Measurements from ENCODE around the gene SCARB2.

SCARB2 gene

GRCh38 chr4:76240236-76240635, 26.6 kb upstream of the SCARB2 start:
- Histone ChIP-seq H3K4me1 (ENCODE audit: control insufficient read depth, low read depth, low read length) (peaks cover 3% of the 10 kb centered on the region), H3K27ac (ENCODE audit: low read depth, low read length) (no peak overlapping the region), H3K4me2 (ENCODE audit: low read length) (no peak overlapping the region), H3K56ac (ENCODE audit: low read length) (no peak overlapping the region), H3K79me2 (ENCODE audit: control insufficient read depth, insufficient read depth, low read length) (no peaks in the 10 kb centered on the region), H3K27me3 (ENCODE audit: insufficient read depth, low read length, poor library complexity) (no peaks in the 10 kb centered on the region), H2BK5ac (ENCODE audit: low read length) (no peak overlapping the region), H3K23ac (ENCODE audit: low read length) (no peak overlapping the region), H3K79me1 (ENCODE audit: low read length) (no peaks in the 10 kb centered on the region), H3K18ac (ENCODE audit: low read length) (no peak overlapping the region), H3K36me3 (ENCODE audit: control insufficient read depth, insufficient read depth, low read length) (no peaks in the 10 kb centered on the region), H3K4ac (ENCODE audit: low read depth, low read length) (no peak overlapping the region), H3K9ac (ENCODE audit: low read length) (no peak overlapping the region), H4K8ac (ENCODE audit: low read depth, low read length) (no peak overlapping the region), H4K5ac (ENCODE audit: low read length) (no peak overlapping the region), H2BK15ac (replicated peaks; ENCODE audit: low read depth) (no peak overlapping the region), H2AK5ac (ENCODE audit: low read length) (no peak overlapping the region), H2BK120ac (ENCODE audit: low read depth, low read length) (no peak overlapping the region), H3K4me3 (ENCODE audit: low read length) (no peak overlapping the region)
- DNase-seq = no peak
- no CpG with 5 or more reads among the region's 2 CpGs for WGBS (ENCODE audit: extremely low coverage, insufficient coverage, low lambda C conversion rate)

- no peaks in the 10 kb centered on the region for H3K79me1 ChIP-seq (ENCODE audit: low read length)
- no peak overlapping the region for H2AK5ac ChIP-seq (ENCODE audit: low read length)
- no peak overlapping the region for H3K18ac ChIP-seq (ENCODE audit: low read length)
- H3K9ac ChIP-seq (ENCODE audit: low read length) = no peak overlapping the region
- H3K79me2 ChIP-seq (ENCODE audit: control insufficient read depth, insufficient read depth, low read length) = no peaks in the 10 kb centered on the region
- H3K4me3 ChIP-seq (ENCODE audit: low read length) = no peak overlapping the region
- H3K27ac ChIP-seq (ENCODE audit: low read depth, low read length) = no peak overlapping the region
- H3K56ac ChIP-seq (ENCODE audit: low read length) = no peak overlapping the region
- H2BK120ac ChIP-seq (ENCODE audit: low read depth, low read length) = no peak overlapping the region
- H3K4me2 ChIP-seq (ENCODE audit: low read length) = no peak overlapping the region
- no peak overlapping the region for H2BK5ac ChIP-seq (ENCODE audit: low read length)
- no peaks in the 10 kb centered on the region for H3K36me3 ChIP-seq (ENCODE audit: control insufficient read depth, insufficient read depth, low read length)
- peaks cover 3% of the 10 kb centered on the region for H3K4me1 ChIP-seq (ENCODE audit: control insufficient read depth, low read depth, low read length)
- H4K8ac ChIP-seq (ENCODE audit: low read depth, low read length) = no peak overlapping the region
- no peaks in the 10 kb centered on the region for H3K27me3 ChIP-seq (ENCODE audit: insufficient read depth, low read length, poor library complexity)
- no peak for DNase-seq
- no peak overlapping the region for H3K23ac ChIP-seq (ENCODE audit: low read length)
- no peak overlapping the region for H3K4ac ChIP-seq (ENCODE audit: low read depth, low read length)
- H4K5ac ChIP-seq (ENCODE audit: low read length) = no peak overlapping the region
- H2BK15ac ChIP-seq (replicated peaks; ENCODE audit: low read depth) = no peak overlapping the region
Measured at GRCh38 chr4:76238701-76239100, 25.1 kb upstream of the SCARB2 start.

- Histone ChIP-seq H3K4me1 (ENCODE audit: control insufficient read depth, low read depth, low read length) (peaks cover 3% of the 10 kb centered on the region), H3K23ac (ENCODE audit: low read length) (no peak overlapping the region), H2BK120ac (ENCODE audit: low read depth, low read length) (no peak overlapping the region), H3K79me1 (ENCODE audit: low read length) (no peaks in the 10 kb centered on the region), H3K27ac (ENCODE audit: low read depth, low read length) (no peak overlapping the region), H3K4me3 (ENCODE audit: low read length) (no peak overlapping the region), H3K4ac (ENCODE audit: low read depth, low read length) (no peak overlapping the region), H3K18ac (ENCODE audit: low read length) (no peak overlapping the region), H4K5ac (ENCODE audit: low read length) (no peak overlapping the region), H2BK5ac (ENCODE audit: low read length) (no peak overlapping the region), H2BK15ac (replicated peaks; ENCODE audit: low read depth) (no peak overlapping the region), H3K36me3 (ENCODE audit: control insufficient read depth, insufficient read depth, low read length) (no peaks in the 10 kb centered on the region), H3K4me2 (ENCODE audit: low read length) (no peak overlapping the region), H3K79me2 (ENCODE audit: control insufficient read depth, insufficient read depth, low read length) (no peaks in the 10 kb centered on the region), H3K56ac (ENCODE audit: low read length) (no peak overlapping the region), H4K8ac (ENCODE audit: low read depth, low read length) (no peak overlapping the region), H3K27me3 (ENCODE audit: insufficient read depth, low read length, poor library complexity) (no peaks in the 10 kb centered on the region), H2AK5ac (ENCODE audit: low read length) (no peak overlapping the region), H3K9ac (ENCODE audit: low read length) (no peak overlapping the region)
- DNase-seq = no peak
- no CpG with 5 or more reads among the region's 4 CpGs for WGBS (ENCODE audit: extremely low coverage, insufficient coverage, low lambda C conversion rate)
Measured at GRCh38 chr4:76238236-76238635, 24.6 kb upstream of the SCARB2 start.

DNA sequence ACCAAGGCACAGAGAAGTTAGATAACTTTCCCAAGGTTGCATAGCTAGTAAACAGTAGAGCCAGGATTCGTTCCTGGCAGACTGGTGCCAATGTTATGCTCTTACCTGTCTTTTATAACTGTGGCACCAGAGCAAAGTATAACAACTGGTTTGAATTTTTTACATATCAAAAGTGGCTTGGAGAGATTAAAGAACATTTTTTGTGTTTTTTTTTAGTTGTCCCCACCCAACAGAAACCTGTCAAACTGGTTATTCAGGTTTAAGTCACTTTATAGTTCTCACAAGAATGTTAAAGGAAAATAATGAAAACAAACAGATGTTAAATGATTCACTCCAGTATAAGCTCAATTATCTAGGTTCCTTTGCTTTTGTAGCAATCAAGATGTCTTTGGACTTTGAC, 22.3 kb upstream of the SCARB2 start:
- Histone ChIP-seq H4K8ac (ENCODE audit: low read depth, low read length) (no peak overlapping the region), H3K23ac (ENCODE audit: low read length) (no peak overlapping the region), H3K9ac (ENCODE audit: low read length) (no peak overlapping the region), H3K79me1 (ENCODE audit: low read length) (no peaks in the 10 kb centered on the region), H4K5ac (ENCODE audit: low read length) (no peak overlapping the region), H3K36me3 (ENCODE audit: control insufficient read depth, insufficient read depth, low read length) (no peaks in the 10 kb centered on the region), H3K56ac (ENCODE audit: low read length) (no peak overlapping the region), H3K4me1 (ENCODE audit: control insufficient read depth, low read depth, low read length) (peaks cover 3% of the 10 kb centered on the region), H3K79me2 (ENCODE audit: control insufficient read depth, insufficient read depth, low read length) (no peaks in the 10 kb centered on the region), H2AK5ac (ENCODE audit: low read length) (no peak overlapping the region), H3K4me3 (ENCODE audit: low read length) (no peak overlapping the region), H3K27me3 (ENCODE audit: insufficient read depth, low read length, poor library complexity) (no peaks in the 10 kb centered on the region), H3K27ac (ENCODE audit: low read depth, low read length) (no peak overlapping the region), H2BK120ac (ENCODE audit: low read depth, low read length) (no peak overlapping the region), H2BK5ac (ENCODE audit: low read length) (no peak overlapping the region), H3K4ac (ENCODE audit: low read depth, low read length) (no peak overlapping the region), H3K18ac (ENCODE audit: low read length) (no peak overlapping the region), H3K4me2 (ENCODE audit: low read length) (no peak overlapping the region), H2BK15ac (replicated peaks; ENCODE audit: low read depth) (no peak overlapping the region)
- WGBS (ENCODE audit: extremely low coverage, insufficient coverage, low lambda C conversion rate) = no CpG with 5 or more reads among the region's 1 CpG
- peak; percentile 59 for DNase-seq

- H2AK5ac ChIP-seq (ENCODE audit: low read length) = no peak overlapping the region
- no peak for DNase-seq
- H2BK120ac ChIP-seq (ENCODE audit: low read depth, low read length) = no peak overlapping the region
- H3K4ac ChIP-seq (ENCODE audit: low read depth, low read length) = no peak overlapping the region
- H4K5ac ChIP-seq (ENCODE audit: low read length) = no peak overlapping the region
- no peak overlapping the region for H2BK15ac ChIP-seq (replicated peaks; ENCODE audit: low read depth)
- H3K4me1 ChIP-seq (ENCODE audit: control insufficient read depth, low read depth, low read length) = peaks cover 3% of the 10 kb centered on the region
- no peak overlapping the region for H3K9ac ChIP-seq (ENCODE audit: low read length)
- no peak overlapping the region for H4K8ac ChIP-seq (ENCODE audit: low read depth, low read length)
- no peak overlapping the region for H3K27ac ChIP-seq (ENCODE audit: low read depth, low read length)
- no peak overlapping the region for H3K4me3 ChIP-seq (ENCODE audit: low read length)
- WGBS (ENCODE audit: extremely low coverage, insufficient coverage, low lambda C conversion rate) = no CpG with 5 or more reads among the region's 2 CpGs
- no peak overlapping the region for H3K23ac ChIP-seq (ENCODE audit: low read length)
- no peak overlapping the region for H3K56ac ChIP-seq (ENCODE audit: low read length)
- H3K4me2 ChIP-seq (ENCODE audit: low read length) = no peak overlapping the region
- no peak overlapping the region for H2BK5ac ChIP-seq (ENCODE audit: low read length)
- H3K27me3 ChIP-seq (ENCODE audit: insufficient read depth, low read length, poor library complexity) = no peaks in the 10 kb centered on the region
- no peaks in the 10 kb centered on the region for H3K79me1 ChIP-seq (ENCODE audit: low read length)
- H3K79me2 ChIP-seq (ENCODE audit: control insufficient read depth, insufficient read depth, low read length) = no peaks in the 10 kb centered on the region
- no peaks in the 10 kb centered on the region for H3K36me3 ChIP-seq (ENCODE audit: control insufficient read depth, insufficient read depth, low read length)
- H3K18ac ChIP-seq (ENCODE audit: low read length) = no peak overlapping the region
Measured at GRCh38 chr4:76235407-76235806, 21.8 kb upstream of the SCARB2 start.

GRCh38 chr4:76234679-76235044, 21.0 kb upstream of the SCARB2 start:
- no peaks in the 10 kb centered on the region for H3K79me1 ChIP-seq (ENCODE audit: low read length)
- no peak overlapping the region for H3K56ac ChIP-seq (ENCODE audit: low read length)
- H3K23ac ChIP-seq (ENCODE audit: low read length) = no peak overlapping the region
- H4K8ac ChIP-seq (ENCODE audit: low read depth, low read length) = no peak overlapping the region
- peak overlapping the region; percentile 76 for H3K18ac ChIP-seq (ENCODE audit: low read length)
- no peak overlapping the region for H3K27ac ChIP-seq (ENCODE audit: low read depth, low read length)
- no peak for DNase-seq
- H3K4ac ChIP-seq (ENCODE audit: low read depth, low read length) = no peak overlapping the region
- no peak overlapping the region for H2BK120ac ChIP-seq (ENCODE audit: low read depth, low read length)
- H3K4me2 ChIP-seq (ENCODE audit: low read length) = no peak overlapping the region
- peaks cover 3% of the 10 kb centered on the region for H3K4me1 ChIP-seq (ENCODE audit: control insufficient read depth, low read depth, low read length)
- H3K79me2 ChIP-seq (ENCODE audit: control insufficient read depth, insufficient read depth, low read length) = no peaks in the 10 kb centered on the region
- no peak overlapping the region for H2AK5ac ChIP-seq (ENCODE audit: low read length)
- no peak overlapping the region for H2BK15ac ChIP-seq (replicated peaks; ENCODE audit: low read depth)
- H3K36me3 ChIP-seq (ENCODE audit: control insufficient read depth, insufficient read depth, low read length) = no peaks in the 10 kb centered on the region
- no CpG with 5 or more reads among the region's 5 CpGs for WGBS (ENCODE audit: extremely low coverage, insufficient coverage, low lambda C conversion rate)
- H3K9ac ChIP-seq (ENCODE audit: low read length) = no peak overlapping the region
- no peak overlapping the region for H3K4me3 ChIP-seq (ENCODE audit: low read length)
- H2BK5ac ChIP-seq (ENCODE audit: low read length) = no peak overlapping the region
- no peaks in the 10 kb centered on the region for H3K27me3 ChIP-seq (ENCODE audit: insufficient read depth, low read length, poor library complexity)
- no peak overlapping the region for H4K5ac ChIP-seq (ENCODE audit: low read length)
